Spleen (tissue), 7 donors: ENCODE data around the gene ARRDC4.

Experiments
- POLR2A ChIP-seq, 3 donors: fragments of 450-650 bp; IDR thresholded peaks; one replicate each; pipeline ENCODE4 v1.5.1; 2017; ENCODE audit warnings: antibody characterized with exemption in 3 of 3, mild to moderate bottlenecking in 1 of 3
- TF ChIP-seq, protein P1 (sequence below), 11 experiments: fragments of 200-600 bp in 7 of 11; fragments of 450-650 bp in 4 of 11; sonication (generic) in 4 of 11; IDR thresholded peaks in 8 of 11; conservative IDR thresholded peaks in 3 of 11; 1 replicate in 7 of 11; 2 replicates in 4 of 11; pipeline versions ENCODE4 v1.4.0 to v1.8.0; 2016 to 2021; ENCODE audit warnings: antibody characterized with exemption in 11 of 11, inconsistent platforms in 4 of 11, mild to moderate bottlenecking in 1 of 11
- donor health status: DM: no; HTN: no; CAD: no; lungs with moderate emphysema.
- donor health status: DM: no; HTN: no; CAD: no.
- donor health status: DM: no; HTN: no; CAD: no.

GRCh38 chr15:98009169-98009568 lies 48.7 kb downstream of the ARRDC4 start:
- TF ChIP-seq, protein P1, sequence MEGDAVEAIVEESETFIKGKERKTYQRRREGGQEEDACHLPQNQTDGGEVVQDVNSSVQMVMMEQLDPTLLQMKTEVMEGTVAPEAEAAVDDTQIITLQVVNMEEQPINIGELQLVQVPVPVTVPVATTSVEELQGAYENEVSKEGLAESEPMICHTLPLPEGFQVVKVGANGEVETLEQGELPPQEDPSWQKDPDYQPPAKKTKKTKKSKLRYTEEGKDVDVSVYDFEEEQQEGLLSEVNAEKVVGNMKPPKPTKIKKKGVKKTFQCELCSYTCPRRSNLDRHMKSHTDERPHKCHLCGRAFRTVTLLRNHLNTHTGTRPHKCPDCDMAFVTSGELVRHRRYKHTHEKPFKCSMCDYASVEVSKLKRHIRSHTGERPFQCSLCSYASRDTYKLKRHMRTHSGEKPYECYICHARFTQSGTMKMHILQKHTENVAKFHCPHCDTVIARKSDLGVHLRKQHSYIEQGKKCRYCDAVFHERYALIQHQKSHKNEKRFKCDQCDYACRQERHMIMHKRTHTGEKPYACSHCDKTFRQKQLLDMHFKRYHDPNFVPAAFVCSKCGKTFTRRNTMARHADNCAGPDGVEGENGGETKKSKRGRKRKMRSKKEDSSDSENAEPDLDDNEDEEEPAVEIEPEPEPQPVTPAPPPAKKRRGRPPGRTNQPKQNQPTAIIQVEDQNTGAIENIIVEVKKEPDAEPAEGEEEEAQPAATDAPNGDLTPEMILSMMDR (IDR thresholded peaks at IDR 0.05 in 8 of 11, conservative IDR thresholded peaks at IDR 0.05 in 3 of 11) = no peak
- no peak for TF ChIP-seq POLR2A (IDR thresholded peaks at IDR 0.05)
